Immature natural killer cell (primary cell): ENCODE measurements around the gene FAP. TPM values are rescaled to one million over a fixed set of nuclear protein-coding genes. Genes with fewer than 3 reads are reported as not detected.

Source experiments
- DNase-seq, 3 donors: peaks; one replicate each; pipeline ENCODE4 v3.0.0; 2022; ENCODE audit warnings: mixed read lengths in 1 of 3
- H3K27ac Mint-ChIP-seq, 6 donors: one replicate each; pipeline ENCODE4 v1.8.0; 2020; ENCODE audit warnings: mixed read lengths in 6 of 6, mild to moderate bottlenecking in 5 of 6, inconsistent platforms in 4 of 6, moderate library complexity in 3 of 6
- H3K27me3 Mint-ChIP-seq, 3 donors: one replicate each; pipeline ENCODE4 v1.8.0; 2020 to 2021; ENCODE audit warnings: low read depth in 3 of 3, mild to moderate bottlenecking in 3 of 3, mixed read lengths in 3 of 3, moderate library complexity in 3 of 3, inconsistent platforms in 1 of 3
- H3K36me3 Mint-ChIP-seq, 3 donors: one replicate each; pipeline ENCODE4 v1.8.0; 2020; ENCODE audit warnings: mixed read lengths in 3 of 3, inconsistent platforms in 2 of 3, mild to moderate bottlenecking in 2 of 3
- H3K4me1 Mint-ChIP-seq, 2 donors: one replicate each; pipeline ENCODE4 v1.8.0; 2020; ENCODE audit warnings: inconsistent platforms in 2 of 2, mild to moderate bottlenecking in 2 of 2, mixed read lengths in 2 of 2, moderate library complexity in 1 of 2
- H3K4me3 Mint-ChIP-seq, 5 donors: one replicate each; pipeline ENCODE4 v1.8.0; 2020; ENCODE audit warnings: mild to moderate bottlenecking in 5 of 5, mixed read lengths in 5 of 5, inconsistent platforms in 3 of 5, moderate library complexity in 3 of 5
- H3K9me3 Mint-ChIP-seq, 6 donors: one replicate each; pipeline ENCODE4 v1.8.0; 2020; ENCODE audit warnings: mild to moderate bottlenecking in 6 of 6, mixed read lengths in 6 of 6, inconsistent platforms in 4 of 6, moderate library complexity in 3 of 6
- polyA plus RNA-seq, 3 donors: library from polyadenylated mRNA; unstranded; fragments of 300-500 nt; fragmentation: Illumina TruSeq; gene quantifications; one replicate each; pipeline ENCODE4 v1.2.3, GENCODE V29; 2021

FAP gene
- polyA plus RNA-seq, 3 donors from 2014 or later: not detected

DNA sequence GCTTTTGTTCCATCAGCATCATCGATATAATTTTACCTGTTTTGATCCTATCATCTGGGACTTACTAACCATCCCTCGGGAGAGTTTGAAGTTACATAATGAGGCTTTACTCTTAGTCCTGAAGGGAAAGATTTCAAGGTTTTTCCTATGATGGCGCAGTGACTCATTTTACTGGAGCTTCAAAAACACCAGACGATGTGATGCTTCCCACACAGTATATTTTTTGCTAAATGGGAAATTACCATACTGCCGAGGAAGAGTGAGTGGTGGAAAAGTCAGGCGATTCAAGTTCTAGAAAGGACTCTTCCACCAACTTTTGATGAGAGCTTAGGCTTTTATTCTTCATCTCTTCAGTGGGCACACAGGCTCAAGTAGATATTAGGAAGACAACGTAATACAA is 46.6 kb downstream of the FAP start:
- Mint-ChIP-seq H3K4me3 (no peak overlapping the region), H3K36me3 (no peaks in the 10 kb centered on the region), H3K27me3 (peaks cover 3 to 19% (median 12%) of the 10 kb centered on the region in 3 donors), H3K27ac (no peak overlapping the region), H3K9me3 (no peaks in the 10 kb centered on the region), H3K4me1 (no peaks in the 10 kb centered on the region)
- no peak for DNase-seq

DNA sequence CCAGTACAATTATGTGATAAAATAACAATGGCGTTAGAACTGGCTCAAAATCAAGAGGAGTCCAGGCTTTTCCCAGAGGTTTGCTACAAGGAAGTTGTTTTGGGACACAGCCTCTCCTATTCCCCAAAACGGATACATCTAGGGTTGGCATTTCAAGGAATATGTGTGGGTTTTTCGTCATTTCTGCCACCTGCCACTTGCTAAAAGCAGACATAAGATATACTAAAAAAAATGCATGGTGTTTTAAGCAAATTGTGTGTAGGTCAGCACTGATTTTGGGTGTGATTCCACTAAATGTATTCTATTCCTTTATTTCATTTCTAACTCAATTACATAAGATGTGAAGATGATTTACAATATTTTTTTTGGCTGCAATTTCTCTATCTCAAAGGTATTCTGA is 54.8 kb downstream of the FAP start:
- H3K36me3 Mint-ChIP-seq: no peaks in the 10 kb centered on the region
- no peak for DNase-seq
- H3K4me3 Mint-ChIP-seq: no peak overlapping the region
- H3K27ac Mint-ChIP-seq: no peak overlapping the region
- H3K4me1 Mint-ChIP-seq: no peaks in the 10 kb centered on the region
- H3K27me3 Mint-ChIP-seq: peaks cover 3 to 10% (median 6%) of the 10 kb centered on the region in 3 donors
- no peaks in the 10 kb centered on the region for H3K9me3 Mint-ChIP-seq

DNA sequence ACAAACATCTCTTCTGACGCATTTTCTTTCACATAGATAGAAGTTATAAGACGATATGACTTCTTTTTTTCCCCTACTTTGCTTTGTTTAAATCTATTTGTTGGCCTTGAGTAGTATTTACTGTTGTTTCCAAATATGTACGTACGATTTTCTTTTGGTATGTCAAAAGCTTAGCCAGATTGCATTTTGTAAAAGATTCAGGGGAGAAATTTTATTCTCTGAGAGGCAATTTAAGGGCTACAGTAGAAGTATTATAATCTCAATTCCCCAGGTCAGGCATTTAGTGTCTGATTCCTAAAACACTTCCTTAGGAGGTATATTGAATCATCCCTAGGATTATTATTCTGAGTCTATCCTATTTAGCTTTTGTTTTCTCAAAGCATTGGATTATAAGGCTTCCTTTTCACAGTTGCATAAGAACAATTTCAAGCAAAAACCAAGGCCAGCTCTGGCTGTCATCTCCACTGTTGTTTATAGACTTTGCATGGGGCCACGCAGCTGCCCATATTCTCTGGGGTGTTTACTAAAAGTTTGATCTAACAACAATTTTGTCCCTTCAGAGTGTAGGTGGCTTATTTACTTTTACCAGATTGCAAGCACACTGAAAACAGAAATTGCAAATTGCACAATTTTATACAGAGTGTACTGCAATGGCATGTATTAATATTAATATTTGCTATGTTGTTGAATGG is 57.6 kb downstream of the FAP start:
- no peaks in the 10 kb centered on the region for H3K36me3 Mint-ChIP-seq
- no peak overlapping the region for H3K27ac Mint-ChIP-seq
- peaks cover 3 to 8% (median 3%) of the 10 kb centered on the region in 3 donors for H3K27me3 Mint-ChIP-seq
- DNase-seq: no peak
- H3K9me3 Mint-ChIP-seq: no peaks in the 10 kb centered on the region
- H3K4me1 Mint-ChIP-seq: no peaks in the 10 kb centered on the region
- H3K4me3 Mint-ChIP-seq: no peak overlapping the region

DNA sequence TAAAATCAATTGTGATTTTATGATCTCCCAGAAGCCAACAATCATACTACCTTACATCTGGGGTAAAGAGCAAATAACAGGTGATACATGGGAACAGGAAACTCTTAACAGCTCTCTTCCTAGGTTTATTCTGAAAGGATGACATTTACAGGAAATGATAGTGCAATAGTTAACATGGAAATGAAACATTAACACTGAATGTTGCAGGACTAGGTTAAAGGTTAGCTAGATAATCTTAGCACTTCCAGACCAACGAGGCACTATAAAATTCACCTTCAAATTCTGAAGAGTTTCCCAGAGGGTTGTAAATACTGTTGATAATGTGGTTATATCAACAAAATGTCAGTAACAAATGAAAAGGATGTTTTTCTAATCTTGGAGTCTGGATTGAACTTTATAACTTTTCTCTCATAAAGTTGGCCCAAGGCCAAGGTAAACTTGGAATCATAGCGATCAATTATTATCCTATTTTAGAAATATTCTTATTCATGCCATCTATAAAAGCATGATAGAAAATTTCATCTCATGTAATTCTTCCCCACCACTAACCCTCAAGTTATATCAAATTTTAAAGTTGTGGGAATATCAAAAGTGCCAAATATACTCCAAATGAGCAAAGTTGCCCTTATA is 58.3 kb downstream of the FAP start:
- no peak for DNase-seq
- H3K36me3 Mint-ChIP-seq: no peaks in the 10 kb centered on the region
- H3K27me3 Mint-ChIP-seq: peaks cover 0 to 8% (median 3%) of the 10 kb centered on the region in 3 donors
- no peaks in the 10 kb centered on the region for H3K4me1 Mint-ChIP-seq
- H3K27ac Mint-ChIP-seq: no peak overlapping the region
- H3K9me3 Mint-ChIP-seq: no peaks in the 10 kb centered on the region
- no peak overlapping the region for H3K4me3 Mint-ChIP-seq

DNA sequence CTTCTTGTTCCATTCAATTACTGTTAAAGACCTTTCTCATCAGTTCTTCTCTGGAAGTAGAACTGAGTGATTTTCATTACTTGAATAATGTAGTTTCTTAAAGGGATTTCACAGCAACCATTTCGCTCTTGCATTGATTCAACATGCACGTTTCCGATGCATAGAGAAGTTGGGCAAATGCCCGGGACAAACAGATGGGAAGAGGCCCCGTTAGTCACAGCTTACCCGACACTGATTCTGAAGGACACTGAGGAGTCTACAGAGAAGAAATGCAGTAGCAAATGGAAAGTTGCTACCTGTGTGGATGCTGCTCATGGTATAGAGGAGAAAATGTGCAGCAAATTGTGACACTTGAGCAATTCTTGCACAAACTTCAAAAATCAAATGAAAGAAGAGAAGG is 58.9 kb downstream of the FAP start:
- no peaks in the 10 kb centered on the region for H3K9me3 Mint-ChIP-seq
- H3K27me3 Mint-ChIP-seq: peaks cover 2 to 8% (median 3%) of the 10 kb centered on the region in 3 donors
- no peaks in the 10 kb centered on the region for H3K36me3 Mint-ChIP-seq
- H3K27ac Mint-ChIP-seq: no peak overlapping the region
- H3K4me3 Mint-ChIP-seq: no peak overlapping the region
- H3K4me1 Mint-ChIP-seq: no peaks in the 10 kb centered on the region
- DNase-seq: no peak

DNA sequence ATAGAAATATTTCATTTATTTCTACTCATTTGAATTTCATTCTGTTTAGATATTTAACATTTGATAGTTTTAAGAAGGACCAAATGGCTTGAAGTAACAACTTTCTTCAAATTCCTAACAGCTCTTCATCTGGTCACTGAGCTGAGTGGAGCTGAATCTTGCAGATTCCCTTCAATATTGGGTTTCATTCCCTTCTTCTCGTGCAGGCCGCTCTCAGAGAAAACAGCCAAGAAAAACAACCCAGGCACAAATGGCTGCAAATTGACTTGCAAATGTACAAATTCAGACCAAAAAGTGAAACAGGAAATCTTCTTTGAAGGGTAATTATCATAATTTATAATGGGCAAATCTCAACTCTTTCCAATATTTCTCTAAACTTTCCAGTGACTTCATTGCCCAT is 60.9 kb downstream of the FAP start:
- no peak for DNase-seq
- H3K9me3 Mint-ChIP-seq: peaks cover 0 to 1% (median 0%) of the 10 kb centered on the region in 6 donors
- H3K36me3 Mint-ChIP-seq: no peaks in the 10 kb centered on the region
- peaks cover 0 to 6% (median 2%) of the 10 kb centered on the region in 3 donors for H3K27me3 Mint-ChIP-seq
- no peak overlapping the region for H3K4me3 Mint-ChIP-seq
- no peak overlapping the region for H3K27ac Mint-ChIP-seq
- H3K4me1 Mint-ChIP-seq: no peaks in the 10 kb centered on the region

DNA sequence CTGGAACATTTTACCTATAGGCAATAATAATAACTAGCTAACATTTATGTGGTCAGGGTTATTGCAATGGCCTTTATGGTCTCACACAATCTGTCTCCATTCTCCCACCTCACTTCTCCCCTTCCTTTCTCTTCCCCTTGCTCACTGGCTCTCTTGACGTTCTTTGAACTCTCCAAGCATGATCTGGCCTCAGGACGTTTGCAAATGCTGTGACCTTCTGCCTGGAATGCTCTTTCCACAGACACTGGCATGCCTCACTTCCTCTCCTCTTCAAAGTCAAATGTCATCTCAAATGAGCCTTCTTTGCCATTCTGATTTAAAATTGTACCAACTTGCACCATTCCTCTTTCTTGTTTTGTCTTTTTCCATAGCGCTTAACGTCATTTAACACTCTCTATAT is 65.9 kb downstream of the FAP start:
- Mint-ChIP-seq H3K4me3 (no peak overlapping the region), H3K9me3 (peaks cover 0 to 1% (median 0%) of the 10 kb centered on the region in 6 donors), H3K27ac (no peak overlapping the region), H3K27me3 (peaks cover 0 to 8% (median 7%) of the 10 kb centered on the region in 3 donors), H3K36me3 (no peaks in the 10 kb centered on the region), H3K4me1 (no peaks in the 10 kb centered on the region)
- no peak for DNase-seq

DNA sequence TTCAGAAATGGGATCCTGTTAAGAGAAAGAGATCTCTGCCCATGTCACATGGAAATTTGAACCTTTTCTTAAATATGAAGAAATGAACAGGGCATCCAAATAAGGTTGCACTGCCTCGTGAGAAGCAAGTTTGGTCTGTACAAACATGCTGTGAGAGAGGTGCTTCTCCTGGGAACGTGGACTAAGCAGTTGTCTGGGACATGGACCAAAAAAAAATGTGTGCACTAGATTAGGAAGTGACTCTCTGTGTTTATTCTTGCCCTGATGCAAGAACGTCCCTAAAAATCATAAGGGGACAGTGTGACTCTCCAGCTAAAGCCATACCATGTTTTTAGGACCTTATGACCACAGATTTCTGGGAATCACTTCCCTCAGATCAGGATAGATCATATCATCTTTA is 67.5 kb downstream of the FAP start:
- Mint-ChIP-seq H3K27me3 (peaks cover 0 to 7% (median 2%) of the 10 kb centered on the region in 3 donors), H3K9me3 (peaks cover 0 to 1% (median 0%) of the 10 kb centered on the region in 6 donors), H3K4me3 (no peak overlapping the region), H3K27ac (no peak overlapping the region), H3K36me3 (no peaks in the 10 kb centered on the region), H3K4me1 (no peaks in the 10 kb centered on the region)
- no peak for DNase-seq

DNA sequence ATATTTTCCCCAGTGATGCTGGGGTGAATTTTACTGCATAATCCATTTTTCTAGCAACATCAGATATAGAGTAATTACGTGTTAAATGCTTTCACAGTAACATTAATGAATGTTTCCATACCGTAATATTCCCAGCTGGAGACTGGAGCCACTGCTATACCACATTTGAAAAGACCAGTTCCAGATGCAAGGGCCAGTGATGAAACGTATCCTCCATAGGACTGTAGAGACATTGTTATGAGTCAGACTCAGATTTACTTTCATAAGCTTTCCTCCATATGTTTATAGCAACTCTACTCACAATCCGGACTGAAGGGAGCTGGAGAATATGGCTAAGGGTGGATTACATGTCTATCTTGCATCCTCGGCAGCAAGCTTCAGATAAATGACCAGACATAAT is 68.5 kb downstream of the FAP start:
- no peaks in the 10 kb centered on the region for H3K4me1 Mint-ChIP-seq
- no peak overlapping the region for H3K4me3 Mint-ChIP-seq
- no peaks in the 10 kb centered on the region for H3K36me3 Mint-ChIP-seq
- no peak overlapping the region for H3K27ac Mint-ChIP-seq
- DNase-seq: no peak
- peaks cover 0 to 7% (median 2%) of the 10 kb centered on the region in 3 donors for H3K27me3 Mint-ChIP-seq
- peaks cover 0 to 1% (median 0%) of the 10 kb centered on the region in 6 donors for H3K9me3 Mint-ChIP-seq

DNA sequence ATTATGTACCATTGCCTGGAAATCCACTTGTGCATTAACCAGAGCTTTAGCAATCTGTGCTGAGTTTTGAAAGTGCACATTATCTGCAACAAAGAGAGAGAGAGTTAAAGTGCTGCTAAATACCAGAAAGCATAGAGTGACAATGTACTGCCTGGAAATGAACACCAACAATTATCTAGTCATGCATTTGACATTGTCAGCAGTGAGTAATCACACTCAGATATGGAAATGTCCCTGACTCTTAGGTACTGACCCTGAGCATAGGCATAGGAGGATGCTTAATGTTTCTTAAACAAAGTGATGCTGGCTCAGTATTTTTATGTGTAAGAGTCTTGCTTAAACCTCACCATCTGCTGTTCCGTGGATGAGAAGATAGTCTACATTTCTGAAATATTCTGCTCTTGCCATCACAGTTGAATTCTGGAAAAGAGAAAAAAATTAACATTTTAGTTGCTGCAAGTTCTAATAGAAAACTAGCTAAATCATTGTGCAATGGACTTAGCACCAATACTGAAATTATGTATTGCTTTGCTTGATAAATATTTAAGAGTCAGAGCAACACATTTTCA is 70.4 kb downstream of the FAP start:
- H3K4me1 Mint-ChIP-seq: no peaks in the 10 kb centered on the region
- DNase-seq: no peak
- peaks cover 4 to 5% (median 5%) of the 10 kb centered on the region in 3 donors for H3K27me3 Mint-ChIP-seq
- H3K27ac Mint-ChIP-seq: no peak overlapping the region
- H3K9me3 Mint-ChIP-seq: peaks cover 0 to 1% (median 0%) of the 10 kb centered on the region in 6 donors
- no peak overlapping the region for H3K4me3 Mint-ChIP-seq
- H3K36me3 Mint-ChIP-seq: no peaks in the 10 kb centered on the region

DNA sequence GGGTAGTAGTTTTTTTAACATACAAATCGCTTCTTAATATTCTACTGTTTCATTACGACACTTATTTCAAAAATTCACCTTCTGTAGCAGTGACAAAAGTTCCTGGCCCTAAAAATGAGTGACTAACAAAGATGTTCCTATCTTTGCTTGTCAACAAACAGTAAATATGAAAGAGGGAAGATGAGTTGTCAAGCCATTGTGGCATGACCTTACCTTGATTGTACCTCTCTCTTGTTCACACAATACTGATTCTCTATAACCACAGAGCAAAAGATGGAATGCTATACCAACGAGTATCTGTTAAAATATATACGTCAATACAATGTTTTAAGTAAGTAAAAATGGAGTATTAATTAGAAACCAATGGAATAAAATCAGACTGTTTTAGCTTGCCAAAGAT is 76.5 kb downstream of the FAP start:
- DNase-seq: no peak
- no peak overlapping the region for H3K4me3 Mint-ChIP-seq
- no peaks in the 10 kb centered on the region for H3K36me3 Mint-ChIP-seq
- H3K27me3 Mint-ChIP-seq: peaks cover 0 to 10% (median 4%) of the 10 kb centered on the region in 3 donors
- no peak overlapping the region for H3K27ac Mint-ChIP-seq
- no peaks in the 10 kb centered on the region for H3K4me1 Mint-ChIP-seq
- H3K9me3 Mint-ChIP-seq: no peaks in the 10 kb centered on the region

DNA sequence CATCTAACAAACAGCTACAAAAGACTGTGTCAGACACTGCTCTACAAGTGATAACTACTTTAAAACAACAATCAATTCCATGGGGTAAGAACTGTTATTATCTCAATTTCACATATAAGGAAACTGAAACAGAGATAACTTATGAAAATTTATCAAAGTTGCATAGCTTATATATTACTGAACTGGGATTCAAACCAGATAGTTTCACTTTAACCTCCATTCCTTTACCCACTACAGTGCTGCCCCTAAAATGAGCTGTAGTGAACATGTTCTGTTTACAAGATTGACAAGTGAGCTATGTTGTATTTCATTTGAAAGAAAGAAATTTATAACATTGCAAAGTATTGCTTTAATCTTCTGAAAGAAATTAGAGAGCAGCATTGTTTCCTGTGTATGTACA is 77.1 kb downstream of the FAP start:
- H3K36me3 Mint-ChIP-seq: no peaks in the 10 kb centered on the region
- H3K9me3 Mint-ChIP-seq: no peaks in the 10 kb centered on the region
- no peak for DNase-seq
- H3K4me3 Mint-ChIP-seq: no peak overlapping the region
- H3K27ac Mint-ChIP-seq: no peak overlapping the region
- H3K27me3 Mint-ChIP-seq: peaks cover 0 to 10% (median 4%) of the 10 kb centered on the region in 3 donors
- no peaks in the 10 kb centered on the region for H3K4me1 Mint-ChIP-seq

DNA sequence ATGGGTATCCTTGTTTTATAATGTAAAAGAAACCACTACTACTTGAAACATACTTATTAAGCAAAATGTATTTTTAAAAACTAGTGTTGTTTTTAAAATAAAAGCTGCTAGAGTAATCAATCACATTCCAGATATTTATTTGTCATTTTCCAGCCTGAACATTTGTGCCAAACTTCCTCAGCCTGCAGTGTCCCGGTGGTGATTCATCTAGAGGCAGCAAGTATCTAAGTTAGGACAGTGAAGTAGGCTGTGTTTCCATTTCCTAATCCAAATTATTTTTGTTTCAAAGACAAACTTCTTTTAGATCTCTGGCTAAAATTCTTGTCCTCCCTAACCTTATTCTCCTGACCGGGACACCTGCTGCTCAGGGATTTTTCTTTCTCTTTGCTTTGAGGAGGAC is 78.4 kb downstream of the FAP start:
- Mint-ChIP-seq H3K9me3 (no peaks in the 10 kb centered on the region), H3K4me1 (no peaks in the 10 kb centered on the region)

DNA sequence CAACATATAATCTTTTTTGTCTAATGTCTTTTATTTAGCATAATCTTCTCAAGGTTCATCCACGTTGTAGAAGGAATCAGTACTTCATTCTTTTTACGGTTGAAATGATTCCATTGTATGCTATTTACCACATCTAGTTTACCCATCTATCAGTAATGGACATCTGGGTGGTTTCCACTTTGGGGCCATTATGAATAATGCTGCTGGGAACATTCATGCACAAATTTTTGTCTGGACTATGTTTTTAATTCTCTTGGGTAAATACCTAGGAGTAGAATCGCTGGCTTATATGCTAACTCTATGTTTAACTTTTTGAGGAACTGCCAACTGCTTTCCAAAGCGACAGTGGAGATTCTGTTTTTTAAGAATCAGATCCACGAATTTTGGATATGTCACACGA is 83.8 kb downstream of the FAP start:
- Mint-ChIP-seq H3K9me3 (no peaks in the 10 kb centered on the region), H3K4me3 (no peak overlapping the region), H3K27ac (no peak overlapping the region), H3K36me3 (no peaks in the 10 kb centered on the region), H3K27me3 (peaks cover 2 to 5% (median 3%) of the 10 kb centered on the region in 3 donors), H3K4me1 (no peaks in the 10 kb centered on the region)
- no peak for DNase-seq

More for the DNA sequence above, 78.4 kb downstream of the FAP start:
- H3K4me3 Mint-ChIP-seq: no peak overlapping the region
- no peaks in the 10 kb centered on the region for H3K36me3 Mint-ChIP-seq
- DNase-seq: no peak
- H3K27ac Mint-ChIP-seq: no peak overlapping the region
- peaks cover 0 to 10% (median 7%) of the 10 kb centered on the region in 3 donors for H3K27me3 Mint-ChIP-seq
